GM10248 (cell line): ENCODE data around the gene DAB2.

Source experiments
- CTCF ChIA-PET: fragments of 300-600 bp; sonication (Branson Sonifier 250); formaldehyde crosslinking; extraction: SDS; loops from one replicate; lab custom pipeline; 2021; ENCODE audit warnings: antibody characterized with exemption; lab: Yijun Ruan, JAX
- POLR2A ChIA-PET: fragments of 350-650 bp; sonication (Branson Sonifier 250); formaldehyde crosslinking; extraction: SDS; loops from one replicate; lab custom pipeline; 2020; ENCODE audit warnings: antibody characterized with exemption; lab: Yijun Ruan, JAX
- DNase-seq: peaks from one replicate; pipeline ENCODE4 v3.0.0; 2012; ENCODE audit errors: extremely low spot score
- TF ChIP-seq, protein P1 (sequence below): IDR thresholded peaks from 2 replicates; pipeline ENCODE4 v1.5.1; 2012; ENCODE audit warnings: mild to moderate bottlenecking, low read depth; ENCODE audit errors: extremely low read depth, missing control alignments, control extremely low read depth

DAB2 gene

DNA sequence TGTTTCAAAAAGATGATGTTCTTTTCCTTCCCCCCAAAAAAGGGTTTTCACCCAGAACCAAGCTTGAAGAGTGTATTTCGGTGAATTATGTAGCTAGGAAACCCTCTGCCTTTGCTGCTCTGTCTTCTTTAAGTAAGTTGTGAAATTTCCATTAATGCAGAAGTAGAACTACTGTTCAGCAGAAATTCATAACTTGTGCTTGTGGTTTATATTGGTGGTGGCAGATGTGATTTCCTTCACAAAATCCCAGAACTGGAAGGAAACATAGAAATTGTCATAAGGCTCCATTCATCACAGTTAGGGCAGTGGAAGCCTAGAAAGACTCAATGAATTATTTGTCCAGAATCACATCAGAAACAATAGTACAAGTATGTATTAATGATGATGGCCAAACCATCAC is 42.1 kb upstream of the DAB2 start:
- TF ChIP-seq, protein P1, sequence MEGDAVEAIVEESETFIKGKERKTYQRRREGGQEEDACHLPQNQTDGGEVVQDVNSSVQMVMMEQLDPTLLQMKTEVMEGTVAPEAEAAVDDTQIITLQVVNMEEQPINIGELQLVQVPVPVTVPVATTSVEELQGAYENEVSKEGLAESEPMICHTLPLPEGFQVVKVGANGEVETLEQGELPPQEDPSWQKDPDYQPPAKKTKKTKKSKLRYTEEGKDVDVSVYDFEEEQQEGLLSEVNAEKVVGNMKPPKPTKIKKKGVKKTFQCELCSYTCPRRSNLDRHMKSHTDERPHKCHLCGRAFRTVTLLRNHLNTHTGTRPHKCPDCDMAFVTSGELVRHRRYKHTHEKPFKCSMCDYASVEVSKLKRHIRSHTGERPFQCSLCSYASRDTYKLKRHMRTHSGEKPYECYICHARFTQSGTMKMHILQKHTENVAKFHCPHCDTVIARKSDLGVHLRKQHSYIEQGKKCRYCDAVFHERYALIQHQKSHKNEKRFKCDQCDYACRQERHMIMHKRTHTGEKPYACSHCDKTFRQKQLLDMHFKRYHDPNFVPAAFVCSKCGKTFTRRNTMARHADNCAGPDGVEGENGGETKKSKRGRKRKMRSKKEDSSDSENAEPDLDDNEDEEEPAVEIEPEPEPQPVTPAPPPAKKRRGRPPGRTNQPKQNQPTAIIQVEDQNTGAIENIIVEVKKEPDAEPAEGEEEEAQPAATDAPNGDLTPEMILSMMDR = no peak
- POLR2A ChIA-PET = no interaction called here
- CTCF ChIA-PET = interaction anchor here (1.3 to 3.1 kb wide), 2 partner anchors 13 to 91 kb away, joined by 3 to 10 read pairs; no protein-coding TSS in a partner anchor
- no peak for DNase-seq

DNA sequence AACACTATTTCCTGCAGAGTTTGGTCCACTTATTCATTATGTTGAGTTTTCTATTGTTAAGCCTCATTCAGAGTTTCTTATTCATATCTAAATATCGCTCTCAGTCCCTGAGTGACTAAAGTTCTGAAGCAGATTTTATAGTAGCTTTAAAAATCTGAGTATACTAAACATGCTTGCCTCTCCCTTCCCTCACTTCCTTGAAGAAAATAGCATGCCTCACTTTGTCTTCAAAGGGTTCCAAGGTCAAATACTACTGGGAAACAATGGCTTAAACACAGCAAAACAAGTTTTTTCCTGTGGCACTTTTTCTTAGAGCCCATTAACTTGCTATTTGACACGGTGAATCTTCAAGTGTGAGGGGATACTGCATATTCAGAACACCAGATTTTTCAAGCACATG is 41.1 kb upstream of the DAB2 start:
- POLR2A ChIA-PET = no interaction called here
- CTCF ChIA-PET = interaction anchor here (0.9 to 3.1 kb wide), 4 partner anchors 9 to 90 kb away, joined by 3 to 10 read pairs (median 4); no protein-coding TSS in a partner anchor
- no peak for DNase-seq
- TF ChIP-seq, protein P1 = no peak

DNA sequence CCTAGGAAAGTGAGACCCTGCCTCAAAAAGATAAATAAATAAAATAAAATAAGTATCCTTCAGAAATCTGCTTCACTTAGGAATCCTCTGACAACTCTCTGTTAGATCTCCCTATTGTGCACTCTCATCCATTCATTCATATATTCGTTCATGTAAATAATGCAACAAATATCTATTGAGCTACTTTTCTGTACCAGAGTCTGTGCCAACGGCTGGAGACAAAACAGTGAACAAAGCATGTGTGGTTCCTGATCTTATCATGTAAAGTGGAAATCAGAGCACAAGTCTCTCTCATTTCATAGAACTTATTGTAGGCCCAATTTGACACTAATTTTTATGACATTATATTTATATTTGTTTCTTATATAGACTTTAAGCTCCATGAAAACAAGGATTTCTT is 40.3 kb upstream of the DAB2 start:
- POLR2A ChIA-PET = no interaction called here
- TF ChIP-seq, protein P1 = no peak
- no peak for DNase-seq
- CTCF ChIA-PET = interaction anchor here (0.9 to 3.1 kb wide), 3 partner anchors 10 to 23 kb away, joined by 3 to 10 read pairs (median 4); no protein-coding TSS in a partner anchor

- CTCF ChIA-PET = interaction anchor here (3.1 kb wide), 1 partner anchor 11 kb away, joined by 10 read pairs; no protein-coding TSS in a partner anchor
- DNase-seq = no peak
- POLR2A ChIA-PET = no interaction called here
- TF ChIP-seq, protein P1 = no peak
Observed at GRCh38 chr5:39464088-39464487, 39.3 kb upstream of the DAB2 start.

DNA sequence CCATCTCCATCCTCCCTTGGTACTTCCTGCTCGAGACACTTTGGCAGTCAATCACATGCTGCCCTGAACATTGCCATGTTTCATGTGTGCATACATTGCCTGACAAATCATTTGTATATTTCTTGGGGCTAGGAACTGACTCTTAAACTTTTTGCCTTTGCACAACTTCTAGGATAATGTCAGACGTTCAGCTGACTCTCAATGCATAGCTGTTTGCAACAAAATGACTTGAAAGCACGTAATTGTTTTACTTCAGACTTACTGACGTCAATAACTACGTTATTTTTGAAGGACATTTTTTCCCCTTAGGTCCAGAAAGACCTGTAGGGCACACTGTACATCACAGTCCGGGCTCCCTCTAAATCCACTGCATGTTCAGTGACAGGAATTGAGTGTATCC is 37.4 kb upstream of the DAB2 start:
- TF ChIP-seq, protein P1 = no peak
- CTCF ChIA-PET = interaction anchor here (1.1 to 1.7 kb wide), 2 partner anchors 9 to 11 kb away, joined by 4 to 5 read pairs; no protein-coding TSS in a partner anchor
- POLR2A ChIA-PET = no interaction called here
- DNase-seq = no peak

- DNase-seq = no peak
- CTCF ChIA-PET = interaction anchor here (1.1 kb wide), 1 partner anchor 8 kb away, joined by 3 read pairs; no protein-coding TSS in a partner anchor
- POLR2A ChIA-PET = no interaction called here
- TF ChIP-seq, protein P1 = no peak
Observed at GRCh38 chr5:39461007-39461682, 36.4 kb upstream of the DAB2 start.
